Smooth muscle cell (in vitro differentiated cells): ENCODE data around the gene KLHL6. TPM values are rescaled to one million over a fixed set of nuclear protein-coding genes. Genes with fewer than 3 reads are reported as not detected.
"Not testable (repeated sequence)": the region's sequence is repeated elsewhere in the genome, so short reads cannot be mapped to it uniquely, and the experiment has no call there.

Experiments
- DNase-seq: peaks from one replicate; lab custom pipeline; 2025; ENCODE audit not compliant: unreplicated experiment; lab: John Stamatoyannopoulos, UW
- H2AFZ ChIP-seq: fragments of 200-600 bp; sonication (generic); 2 replicates; pipeline ENCODE4 v1.6.0; 2016; ENCODE audit warnings: antibody characterized with exemption, low read depth, mild to moderate bottlenecking
- H3F3A ChIP-seq: fragments of 200-600 bp; sonication (generic); 2 replicates; pipeline ENCODE4 v1.6.0; 2017; ENCODE audit warnings: antibody characterized with exemption, low read depth
- H3K27ac ChIP-seq: fragments of 200-600 bp; sonication (generic); 2 replicates; pipeline ENCODE4 v1.5.1; 2016; ENCODE audit warnings: low read depth, mild to moderate bottlenecking
- H3K27me3 ChIP-seq: fragments of 200-600 bp; sonication (generic); 2 replicates; pipeline ENCODE4 v1.6.1; 2016; ENCODE audit warnings: low read depth, mild to moderate bottlenecking
- H3K36me3 ChIP-seq: fragments of 200-600 bp; sonication (generic); 2 replicates; pipeline ENCODE4 v1.5.1; 2016; ENCODE audit warnings: low read depth
- H3K4me1 ChIP-seq: fragments of 200-600 bp; sonication (generic); 2 replicates; pipeline ENCODE4 v1.5.1; 2016; ENCODE audit warnings: low read depth
- H3K4me2 ChIP-seq: fragments of 200-600 bp; sonication (generic); 2 replicates; pipeline ENCODE4 v1.6.0; 2016; ENCODE audit warnings: mild to moderate bottlenecking
- H3K4me3 ChIP-seq: fragments of 200-600 bp; sonication (generic); 2 replicates; pipeline ENCODE4 v1.5.1; 2016; ENCODE audit warnings: mild to moderate bottlenecking
- H3K79me2 ChIP-seq: fragments of 200-600 bp; sonication (generic); 2 replicates; pipeline ENCODE4 v1.6.0; 2016; ENCODE audit warnings: low read depth, mild to moderate bottlenecking
- H3K9ac ChIP-seq: fragments of 200-600 bp; sonication (generic); 2 replicates; pipeline ENCODE4 v1.6.0; 2016; ENCODE audit warnings: low read depth
- H3K9me3 ChIP-seq: fragments of 200-600 bp; sonication (generic); replicated peaks from 2 replicates; pipeline ENCODE4 v1.5.1; 2016; ENCODE audit warnings: low read depth
- H4K20me1 ChIP-seq: fragments of 200-600 bp; sonication (generic); 2 replicates; pipeline ENCODE4 v1.6.0; 2016; ENCODE audit warnings: low read depth
- CTCF ChIP-seq: fragments of 200-600 bp; sonication (generic); IDR thresholded peaks from 2 replicates; pipeline ENCODE4 v1.5.1; 2017; ENCODE audit warnings: borderline replicate concordance, mild to moderate bottlenecking, antibody characterized with exemption; ENCODE audit not compliant: insufficient read depth, poor library complexity, severe bottlenecking
- WGBS: methylation state at CpG from one replicate; pipeline ENCODE4 v1.1.7; 2016; ENCODE audit warnings: low lambda C conversion rate; 5-methylcytosine and 5-hydroxymethylcytosine counted together
- polyA plus RNA-seq: library from polyadenylated mRNA; unstranded; fragments of >200 nt; fragmentation: Nextera tagmentation; extraction: Ambion mirVana; gene quantifications from 2 replicates; pipeline ENCODE4 v1.2.1, GENCODE V29; 2016
- total RNA-seq: library from RNA; depleted of rRNA; stranded (reverse); fragments of >200 nt; gene quantifications from 2 replicates; pipeline ENCODE4 v1.2.3, GENCODE V29; 2014

KLHL6 gene
- total and polyA plus RNA-seq, 2 experiments from 2014 or later: 0.22 TPM; not detected in 1

GRCh38 chr3:183514021-183514420, 41.5 kb downstream of the KLHL6 start:
- H3K9ac ChIP-seq: no peak overlapping the region
- H3K9me3 ChIP-seq: no peaks in the 10 kb centered on the region
- peaks cover 8% of the 10 kb centered on the region for H3K4me1 ChIP-seq
- H3K79me2 ChIP-seq: no peaks in the 10 kb centered on the region
- H3K4me3 ChIP-seq: no peak overlapping the region
- no peak overlapping the region for H3K27ac ChIP-seq
- H4K20me1 ChIP-seq: no peaks in the 10 kb centered on the region
- H3K4me2 ChIP-seq: no peak overlapping the region
- no peaks in the 10 kb centered on the region for H3K36me3 ChIP-seq
- WGBS: 97% methylated on average over 6 of the region's 6 CpGs
- TF ChIP-seq CTCF: no peak
- DNase-seq: no peak
- no peak overlapping the region for H2AFZ ChIP-seq
- H3F3A ChIP-seq: no peaks in the 10 kb centered on the region
- H3K27me3 ChIP-seq: no peaks in the 10 kb centered on the region

DNA sequence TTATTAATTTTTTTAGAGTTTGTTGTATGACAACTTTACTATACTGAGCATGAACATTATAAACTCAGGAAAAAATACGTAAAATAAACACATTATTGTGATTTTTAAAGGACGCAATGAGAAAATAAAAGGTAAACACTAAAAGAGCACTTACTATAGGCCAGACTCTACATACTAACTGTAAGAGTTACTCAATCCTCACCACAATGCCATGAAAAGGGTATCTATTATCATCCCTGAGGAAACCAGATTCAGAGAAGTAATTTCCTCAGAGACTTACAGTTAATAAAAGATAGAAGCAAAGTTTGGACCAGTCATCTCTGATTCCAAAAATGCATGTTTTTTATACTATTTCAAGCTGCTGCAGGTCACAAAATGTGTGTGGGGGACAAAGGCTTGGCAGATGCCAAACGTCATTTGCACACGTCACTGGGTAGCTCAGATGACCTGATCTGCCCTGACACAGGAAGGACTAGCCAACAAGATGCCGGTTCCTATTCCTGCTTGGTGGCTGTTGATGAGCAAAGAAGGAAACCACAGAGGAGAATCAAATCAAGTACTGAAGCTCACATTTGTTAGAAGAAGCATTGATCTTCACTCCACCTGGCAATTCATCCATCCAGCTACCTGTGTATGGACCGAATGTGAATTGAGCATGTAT, 42.3 kb downstream of the KLHL6 start:
- Histone ChIP-seq H3K9ac (no peak overlapping the region), H3K79me2 (no peaks in the 10 kb centered on the region), H3K27ac (no peak overlapping the region), H3K4me3 (no peak overlapping the region), H3K4me2 (no peak overlapping the region), H3K36me3 (no peaks in the 10 kb centered on the region), H3K27me3 (no peaks in the 10 kb centered on the region), H3K4me1 (peaks cover 3% of the 10 kb centered on the region), H3F3A (no peaks in the 10 kb centered on the region), H2AFZ (no peak overlapping the region), H4K20me1 (no peaks in the 10 kb centered on the region), H3K9me3 (no peaks in the 10 kb centered on the region)
- no peak for TF ChIP-seq CTCF
- no peak for DNase-seq
- 94% methylated on average over 6 of the region's 6 CpGs for WGBS

GRCh38 chr3:183511286-183512131, 44.0 kb downstream of the KLHL6 start:
- not testable (repeated sequence) for H3K4me3 ChIP-seq, H3K9ac ChIP-seq, H3F3A ChIP-seq, DNase-seq, H2AFZ ChIP-seq, H3K4me1 ChIP-seq, H3K4me2 ChIP-seq, H3K36me3 ChIP-seq, H3K79me2 ChIP-seq, H3K27me3 ChIP-seq, H4K20me1 ChIP-seq, H3K27ac ChIP-seq, H3K9me3 ChIP-seq
- 68% methylated on average over 14 of the region's 14 CpGs for WGBS

GRCh38 chr3:183508821-183509220, 46.7 kb downstream of the KLHL6 start:
- Histone ChIP-seq H3F3A (no peaks in the 10 kb centered on the region), H3K36me3 (no peaks in the 10 kb centered on the region), H3K27me3 (no peaks in the 10 kb centered on the region), H3K9me3 (no peaks in the 10 kb centered on the region), H3K4me1 (no peaks in the 10 kb centered on the region), H3K79me2 (no peaks in the 10 kb centered on the region), H2AFZ (no peak overlapping the region), H3K4me2 (no peak overlapping the region), H4K20me1 (no peaks in the 10 kb centered on the region), H3K27ac (no peak overlapping the region), H3K4me3 (no peak overlapping the region), H3K9ac (no peak overlapping the region)
- 92% methylated on average over 2 of the region's 2 CpGs for WGBS
- no peak for DNase-seq
- TF ChIP-seq CTCF: no peak
